Gastrocnemius medialis (tissue), 4 donors: Measurements from ENCODE around the gene TMEM236.

Source experiments
- CTCF ChIP-seq, 5 experiments: fragments of 450-650 bp in 3 of 5; fragments of 200-600 bp in 2 of 5; sonication (generic) in 2 of 5; IDR thresholded peaks in 4 of 5; conservative IDR thresholded peaks in 1 of 5; 1 replicate in 4 of 5; 2 replicates in 1 of 5; pipeline ENCODE4 v1.5.1; 2016 to 2019; ENCODE audit warnings: antibody characterized with exemption in 5 of 5, mild to moderate bottlenecking in 3 of 5, moderate library complexity in 3 of 5
- POLR2A ChIP-seq, 2 donors: fragments of 450-650 bp; IDR thresholded peaks; one replicate each; pipeline ENCODE4 v1.6.1; 2017; ENCODE audit warnings: antibody characterized with exemption in 2 of 2, mild to moderate bottlenecking in 2 of 2, moderate library complexity in 2 of 2

GRCh38 chr10:17842641-17843040, 90.6 kb downstream of the TMEM236 start:
- no peak for TF ChIP-seq POLR2A (IDR thresholded peaks at IDR 0.05)
- no peak for TF ChIP-seq CTCF (IDR thresholded peaks at IDR 0.05 in 4 of 5, conservative IDR thresholded peaks at IDR 0.05 in 1 of 5)
